Activated naive CD8-positive, alpha-beta T cell (primary cell): ENCODE data around the gene PHKA1.
"Not testable (repeated sequence)": the region's sequence is repeated elsewhere in the genome, so short reads cannot be mapped to it uniquely, and the experiment has no call there.

Experiments used
- H3K27ac Mint-ChIP-seq: one replicate; pipeline ENCODE4 v1.8.0; 2021; ENCODE audit warnings: mixed read lengths
- H3K27me3 Mint-ChIP-seq: one replicate; pipeline ENCODE4 v1.8.0; 2021; ENCODE audit warnings: mixed read lengths
- H3K36me3 Mint-ChIP-seq: one replicate; pipeline ENCODE4 v1.8.0; 2021; ENCODE audit warnings: mixed read lengths
- H3K4me1 Mint-ChIP-seq: one replicate; pipeline ENCODE4 v1.8.0; 2021; ENCODE audit warnings: low read depth, mixed read lengths
- H3K4me3 Mint-ChIP-seq: one replicate; pipeline ENCODE4 v1.8.0; 2021; ENCODE audit warnings: mild to moderate bottlenecking, mixed read lengths
- H3K9me3 Mint-ChIP-seq: one replicate; pipeline ENCODE4 v1.8.0; 2021; ENCODE audit warnings: low read depth, mixed read lengths

Gene PHKA1

DNA sequence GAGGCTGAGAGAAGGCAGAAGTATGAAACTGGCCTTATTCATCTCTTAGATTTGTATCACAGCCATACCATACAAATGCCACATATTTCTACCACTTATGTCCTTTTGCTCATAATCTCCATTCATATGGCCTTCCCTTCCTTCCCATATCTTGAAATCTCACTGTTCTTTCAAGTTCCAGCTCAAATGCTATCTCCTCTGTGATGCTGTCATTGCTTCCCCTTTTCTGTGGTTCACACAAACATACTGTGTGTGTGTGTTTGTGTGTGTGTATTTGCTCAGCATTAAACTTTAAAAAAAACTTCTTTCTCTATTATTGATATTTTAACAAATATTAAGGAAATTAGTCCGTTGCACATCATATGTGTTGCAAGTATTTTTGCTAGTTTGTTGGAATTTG is 26.7 kb downstream of the PHKA1 start:
- Mint-ChIP-seq H3K9me3 (no peaks in the 10 kb centered on the region), H3K27ac (no peak overlapping the region), H3K4me3 (no peak overlapping the region), H3K4me1 (peaks cover 1% of the 10 kb centered on the region), H3K36me3 (peaks cover 2% of the 10 kb centered on the region), H3K27me3 (no peaks in the 10 kb centered on the region)

- peaks cover 1% of the 10 kb centered on the region for H3K4me1 Mint-ChIP-seq
- no peaks in the 10 kb centered on the region for H3K27me3 Mint-ChIP-seq
- H3K36me3 Mint-ChIP-seq: peaks cover 2% of the 10 kb centered on the region
- no peak overlapping the region for H3K27ac Mint-ChIP-seq
- no peaks in the 10 kb centered on the region for H3K9me3 Mint-ChIP-seq
- H3K4me3 Mint-ChIP-seq: no peak overlapping the region
These were observed 28.2 kb downstream of the PHKA1 start for GRCh38 chrX:72685810-72686456.

DNA sequence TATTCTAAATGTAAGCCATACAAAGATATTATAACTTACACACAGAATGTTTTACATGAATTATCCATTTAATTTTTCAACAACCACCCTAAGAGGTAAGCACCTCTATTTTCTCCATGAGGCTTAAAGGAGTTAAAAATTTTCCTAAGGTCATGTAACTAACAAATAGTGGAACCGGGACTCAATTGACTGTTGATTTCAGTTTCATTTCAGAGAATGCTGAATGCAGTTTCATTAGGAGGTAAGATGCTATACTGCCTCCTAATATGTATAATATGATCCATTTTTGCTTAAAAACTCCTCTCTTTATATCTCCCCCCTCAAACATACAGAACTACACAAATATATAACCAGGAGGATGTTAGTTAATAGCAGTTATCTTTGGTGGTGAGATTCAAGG is 29.1 kb downstream of the PHKA1 start:
- H3K4me3 Mint-ChIP-seq: no peak overlapping the region
- H3K36me3 Mint-ChIP-seq: peaks cover 2% of the 10 kb centered on the region
- H3K27ac Mint-ChIP-seq: no peak overlapping the region
- no peaks in the 10 kb centered on the region for H3K27me3 Mint-ChIP-seq
- H3K9me3 Mint-ChIP-seq: no peaks in the 10 kb centered on the region
- peaks cover 1% of the 10 kb centered on the region for H3K4me1 Mint-ChIP-seq

DNA sequence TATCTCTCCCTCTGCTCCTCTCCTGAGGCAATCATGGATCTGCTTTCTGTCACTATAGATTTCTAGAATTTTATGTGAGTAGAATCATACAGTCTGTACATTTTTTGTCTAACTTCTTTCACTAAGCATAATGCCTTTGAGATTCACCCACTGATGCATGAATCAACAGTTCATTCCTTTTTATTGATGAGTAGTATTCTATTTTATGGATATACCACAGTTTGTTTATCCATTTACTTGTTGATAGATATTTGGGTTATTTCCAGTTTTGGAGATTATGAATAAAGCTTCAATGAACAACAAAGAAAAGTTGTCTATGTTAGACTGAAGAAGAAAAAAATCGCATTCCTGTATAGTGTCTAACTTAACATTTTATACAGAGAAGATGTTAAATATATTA is 30.5 kb downstream of the PHKA1 start:
- Mint-ChIP-seq H3K4me1 (peaks cover 1% of the 10 kb centered on the region), H3K36me3 (peaks cover 6% of the 10 kb centered on the region), H3K4me3 (no peak overlapping the region), H3K27me3 (no peaks in the 10 kb centered on the region), H3K9me3 (no peaks in the 10 kb centered on the region), H3K27ac (no peak overlapping the region)

GRCh38 chrX:72676465-72676864 is 37.6 kb downstream of the PHKA1 start:
- no peaks in the 10 kb centered on the region for H3K4me1 Mint-ChIP-seq
- H3K36me3 Mint-ChIP-seq: peaks cover 4% of the 10 kb centered on the region
- H3K4me3 Mint-ChIP-seq: no peak overlapping the region
- H3K9me3 Mint-ChIP-seq: no peaks in the 10 kb centered on the region
- no peaks in the 10 kb centered on the region for H3K27me3 Mint-ChIP-seq
- H3K27ac Mint-ChIP-seq: no peak overlapping the region

GRCh38 chrX:72673951-72674350 is 40.2 kb downstream of the PHKA1 start:
- H3K27me3 Mint-ChIP-seq, H3K36me3 Mint-ChIP-seq, H3K4me3 Mint-ChIP-seq, H3K4me1 Mint-ChIP-seq, H3K9me3 Mint-ChIP-seq, H3K27ac Mint-ChIP-seq: not testable (repeated sequence)

DNA sequence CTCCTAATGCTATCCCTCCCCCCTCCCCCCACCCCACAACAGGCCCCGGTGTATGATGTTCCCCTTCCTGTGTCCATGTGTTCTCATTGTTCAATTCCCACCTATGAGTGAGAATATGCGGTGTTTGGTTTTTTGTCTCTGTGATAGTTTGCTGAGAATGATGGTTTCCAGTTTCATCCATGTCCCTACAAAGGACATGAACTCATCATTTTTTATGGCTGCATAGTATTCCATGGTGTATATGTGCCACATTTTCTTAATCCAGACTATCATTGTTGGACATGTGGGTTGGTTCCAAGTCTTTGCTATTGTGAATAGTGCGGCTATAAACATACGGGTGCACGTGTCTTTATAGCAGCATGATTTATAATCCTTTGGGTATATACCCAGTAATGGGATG is 44.6 kb downstream of the PHKA1 start:
- not testable (repeated sequence) for H3K36me3 Mint-ChIP-seq, H3K27ac Mint-ChIP-seq, H3K9me3 Mint-ChIP-seq, H3K4me1 Mint-ChIP-seq, H3K4me3 Mint-ChIP-seq, H3K27me3 Mint-ChIP-seq

- Mint-ChIP-seq H3K27ac (no peak overlapping the region), H3K4me1 (peaks cover 2% of the 10 kb centered on the region), H3K27me3 (no peaks in the 10 kb centered on the region)
These were observed 47.7 kb downstream of the PHKA1 start for GRCh38 chrX:72666451-72666850.

GRCh38 chrX:72663737-72664136 is 50.4 kb downstream of the PHKA1 start:
- no peak overlapping the region for H3K27ac Mint-ChIP-seq
- no peaks in the 10 kb centered on the region for H3K27me3 Mint-ChIP-seq
- no peak overlapping the region for H3K4me3 Mint-ChIP-seq
- H3K36me3 Mint-ChIP-seq: peaks cover 3% of the 10 kb centered on the region
- H3K4me1 Mint-ChIP-seq: peaks cover 2% of the 10 kb centered on the region
- H3K9me3 Mint-ChIP-seq: no peaks in the 10 kb centered on the region

More at GRCh38 chrX:72666451-72666850, 47.7 kb downstream of the PHKA1 start:
- Mint-ChIP-seq H3K9me3 (no peaks in the 10 kb centered on the region), H3K4me3 (no peak overlapping the region), H3K36me3 (peaks cover 3% of the 10 kb centered on the region)

DNA sequence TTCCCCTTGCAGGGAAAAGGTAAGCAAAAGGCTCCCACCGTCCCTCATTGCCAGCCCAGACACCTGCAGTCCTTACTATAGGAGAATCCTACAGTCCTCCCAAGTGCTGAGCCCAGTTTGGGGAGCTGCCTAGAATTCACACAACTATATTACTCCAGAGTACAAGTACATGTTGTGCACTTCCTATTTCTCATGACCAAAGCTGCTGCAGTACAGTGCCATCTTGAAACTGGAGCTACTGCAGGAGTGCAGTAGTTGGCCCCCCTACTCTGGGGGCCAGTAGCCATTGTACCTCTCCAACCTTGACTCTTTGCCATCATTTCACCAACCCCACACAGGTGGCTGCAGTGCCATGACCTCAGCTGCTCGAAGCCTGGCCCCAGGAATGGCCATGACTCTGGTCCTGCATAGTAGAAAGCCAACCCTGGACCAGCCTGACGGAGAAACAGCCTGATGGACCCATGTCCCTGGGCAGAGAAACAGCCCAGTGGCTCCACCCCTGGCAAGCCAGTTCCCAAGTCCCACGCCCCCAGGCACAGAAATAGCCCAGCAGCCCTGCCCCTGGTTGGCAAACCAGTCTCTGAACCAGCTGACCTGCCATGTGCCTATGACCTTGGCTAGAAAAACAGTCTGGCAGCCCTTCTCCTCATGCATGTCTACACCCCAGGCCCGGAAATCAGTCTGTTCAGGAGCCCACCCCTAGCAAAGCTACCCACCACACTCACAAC is 51.9 kb downstream of the PHKA1 start:
- Mint-ChIP-seq H3K4me3 (no peak overlapping the region), H3K9me3 (no peaks in the 10 kb centered on the region), H3K27me3 (peaks cover 2% of the 10 kb centered on the region), H3K4me1 (peaks cover 2% of the 10 kb centered on the region), H3K36me3 (peaks cover 7% of the 10 kb centered on the region), H3K27ac (no peak overlapping the region)

DNA sequence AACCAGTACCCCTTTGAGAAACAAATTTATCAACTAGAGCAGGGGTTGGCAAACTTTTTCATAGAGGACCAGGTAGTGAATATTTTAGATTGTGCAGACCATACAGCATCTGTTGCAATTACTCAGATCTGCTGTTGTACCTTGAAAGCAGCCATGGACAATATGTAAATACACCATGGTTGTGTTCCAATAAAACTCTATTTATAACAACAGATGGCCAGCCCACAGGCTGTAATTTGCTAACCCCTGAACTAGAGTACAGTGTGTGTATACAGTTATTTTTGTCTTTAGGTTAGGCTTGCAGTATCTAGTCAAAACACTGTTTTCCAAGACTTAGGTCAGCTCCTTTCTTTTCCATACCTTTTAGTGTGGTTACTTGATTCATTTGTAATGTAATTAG is 54.4 kb downstream of the PHKA1 start:
- Mint-ChIP-seq H3K27ac (no peak overlapping the region), H3K27me3 (peaks cover 2% of the 10 kb centered on the region), H3K9me3 (no peaks in the 10 kb centered on the region), H3K4me3 (no peak overlapping the region), H3K4me1 (peaks cover 2% of the 10 kb centered on the region), H3K36me3 (peaks cover 7% of the 10 kb centered on the region)

DNA sequence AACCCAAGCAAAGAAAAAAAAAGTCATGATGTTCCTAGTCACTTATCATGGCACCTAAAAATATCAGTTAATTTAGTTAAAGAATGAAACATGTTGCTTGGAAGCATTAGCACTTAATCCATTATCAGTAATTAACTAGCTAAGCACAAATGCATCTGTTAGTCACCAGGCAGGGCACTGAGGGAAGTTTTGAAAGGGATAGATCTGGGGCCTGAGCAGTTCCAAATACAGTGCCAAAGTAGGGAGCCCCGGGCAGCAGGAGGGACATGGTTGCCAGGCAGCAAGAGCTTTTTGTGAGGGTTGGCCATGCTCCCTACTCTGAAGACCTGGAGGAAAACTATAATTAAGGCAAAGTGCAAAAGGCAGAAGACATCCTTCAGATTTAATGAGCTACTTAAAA is 62.0 kb downstream of the PHKA1 start:
- H3K4me1 Mint-ChIP-seq: no peaks in the 10 kb centered on the region
- peaks cover 5% of the 10 kb centered on the region for H3K36me3 Mint-ChIP-seq
- H3K4me3 Mint-ChIP-seq: no peak overlapping the region
- H3K27me3 Mint-ChIP-seq: no peaks in the 10 kb centered on the region
- no peaks in the 10 kb centered on the region for H3K9me3 Mint-ChIP-seq
- H3K27ac Mint-ChIP-seq: no peak overlapping the region

DNA sequence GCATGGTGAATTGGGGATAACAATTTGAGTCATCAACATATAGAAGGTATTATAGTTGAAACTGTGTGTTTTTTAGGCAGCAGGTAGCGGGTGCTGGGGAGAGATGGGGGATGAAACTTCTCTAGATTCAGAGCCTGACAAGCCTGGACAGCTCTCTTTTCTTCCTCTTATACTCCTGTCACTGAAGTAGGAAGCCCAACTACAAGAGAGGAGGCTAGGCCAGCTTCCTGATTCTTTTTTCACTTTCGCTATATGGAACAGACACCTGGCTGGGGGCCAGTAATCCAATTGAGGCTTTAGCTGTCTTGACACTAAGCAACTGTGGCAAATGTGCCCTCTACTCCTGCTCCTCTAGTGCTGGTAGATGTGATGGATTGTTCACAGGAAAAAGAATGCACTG is 69.2 kb downstream of the PHKA1 start:
- no peak overlapping the region for H3K27ac Mint-ChIP-seq
- H3K4me1 Mint-ChIP-seq: no peaks in the 10 kb centered on the region
- no peak overlapping the region for H3K4me3 Mint-ChIP-seq
- no peaks in the 10 kb centered on the region for H3K9me3 Mint-ChIP-seq
- H3K36me3 Mint-ChIP-seq: peaks cover 4% of the 10 kb centered on the region
- no peaks in the 10 kb centered on the region for H3K27me3 Mint-ChIP-seq

- no peaks in the 10 kb centered on the region for H3K9me3 Mint-ChIP-seq
- H3K4me1 Mint-ChIP-seq: no peaks in the 10 kb centered on the region
- no peak overlapping the region for H3K4me3 Mint-ChIP-seq
- no peak overlapping the region for H3K27ac Mint-ChIP-seq
- H3K27me3 Mint-ChIP-seq: no peaks in the 10 kb centered on the region
- H3K36me3 Mint-ChIP-seq: peaks cover 4% of the 10 kb centered on the region
These were observed 72.5 kb downstream of the PHKA1 start for GRCh38 chrX:72641611-72642010.

GRCh38 chrX:72635930-72636329 is 78.2 kb downstream of the PHKA1 start:
- no peak overlapping the region for H3K27ac Mint-ChIP-seq
- no peaks in the 10 kb centered on the region for H3K27me3 Mint-ChIP-seq

GRCh38 chrX:72634331-72634730 is 79.8 kb downstream of the PHKA1 start:
- Mint-ChIP-seq H3K4me3 (no peak overlapping the region), H3K4me1 (no peaks in the 10 kb centered on the region), H3K9me3 (no peaks in the 10 kb centered on the region), H3K27ac (no peak overlapping the region), H3K27me3 (no peaks in the 10 kb centered on the region), H3K36me3 (peaks cover 2% of the 10 kb centered on the region)

More at GRCh38 chrX:72635930-72636329, 78.2 kb downstream of the PHKA1 start:
- Mint-ChIP-seq H3K9me3 (no peaks in the 10 kb centered on the region), H3K4me3 (no peak overlapping the region), H3K36me3 (no peaks in the 10 kb centered on the region), H3K4me1 (no peaks in the 10 kb centered on the region)
